ENCODE results near the gene DHRS7.
"Not testable (repeated sequence)": the region's sequence is repeated elsewhere in the genome, so short reads cannot be mapped to it uniquely, and the experiment has no call there.

The DHRS7 gene

GRCh38 chr14:60116181-60116580 lies 49.0 kb downstream of the DHRS7 start:
- no peak for DNase-seq

- DNase-seq: no peak
These were observed 50.3 kb downstream of the DHRS7 start for GRCh38 chr14:60114881-60115280.

- no peak for DNase-seq
These were observed 53.5 kb downstream of the DHRS7 start for GRCh38 chr14:60111732-60112131.

- no peak for DNase-seq
These were observed 57.7 kb downstream of the DHRS7 start for GRCh38 chr14:60107477-60107876.

GRCh38 chr14:60106339-60106738 lies 58.9 kb downstream of the DHRS7 start:
- DNase-seq: peak; percentile 5 to 56

- no peak for DNase-seq
These were observed 62.8 kb downstream of the DHRS7 start for GRCh38 chr14:60102389-60102788.

- no peak for DNase-seq
These were observed 63.4 kb downstream of the DHRS7 start for GRCh38 chr14:60101786-60102185.

- DNase-seq: not testable (repeated sequence)
These were observed 65.3 kb downstream of the DHRS7 start for GRCh38 chr14:60099855-60100254.

GRCh38 chr14:60097974-60098373 lies 67.2 kb downstream of the DHRS7 start:
- DNase-seq: no peak

- DNase-seq: no peak
These were observed 69.3 kb downstream of the DHRS7 start for GRCh38 chr14:60095781-60096450.

- DNase-seq: no peak
These were observed 70.0 kb downstream of the DHRS7 start for GRCh38 chr14:60095231-60095630.

- no peak for DNase-seq
These were observed 70.8 kb downstream of the DHRS7 start for GRCh38 chr14:60094306-60094897.

Data from hippocampal formation (tissue), 2 donors.